WTC11 (cell line): Measurements from ENCODE around the gene PTX4.

ENCODE experiments used
- NR3C1 ChIP-seq: sonication (generic); formaldehyde crosslinking; conservative IDR thresholded peaks from 2 replicates; pipeline ENCODE4 v1.8.1; 2023; ENCODE audit warnings: low read depth, mild to moderate bottlenecking, missing genetic modification reagents
- TF ChIP-seq, protein P1 (sequence below): fragments of 200-600 bp; IDR thresholded peaks from 2 replicates; pipeline ENCODE4 v1.8.0; 2022; ENCODE audit warnings: antibody characterized with exemption

DNA sequence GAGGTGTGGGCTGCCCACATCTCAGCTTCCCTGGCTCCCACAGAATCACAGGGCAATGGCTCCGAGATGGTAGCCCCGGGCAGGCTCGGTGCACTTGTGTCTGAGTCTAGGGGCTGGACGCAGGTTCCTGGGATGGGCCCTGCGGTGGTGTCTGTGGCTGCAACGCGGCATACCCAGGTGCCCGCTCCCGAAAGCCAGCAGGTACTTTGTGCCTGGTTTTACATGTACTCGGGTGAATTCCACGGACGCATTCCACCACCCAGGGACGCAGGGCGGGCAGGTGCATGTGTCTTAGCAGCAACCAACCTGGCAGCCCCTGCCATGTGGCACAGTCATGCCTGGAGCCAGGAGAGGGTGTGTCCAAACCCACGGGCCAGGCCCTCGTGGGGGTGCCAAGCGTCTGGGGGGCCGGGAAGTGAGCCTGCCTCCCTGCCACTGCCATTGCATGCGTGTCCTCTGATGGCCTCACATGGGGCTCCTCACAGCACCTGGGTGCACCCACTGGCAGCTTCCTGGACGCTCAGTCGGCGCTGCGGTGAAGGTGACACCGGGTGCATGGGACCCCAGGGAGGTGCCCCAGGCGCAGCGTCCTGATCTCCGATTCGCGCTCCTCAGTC is 40.3 kb upstream of the PTX4 start:
- TF ChIP-seq NR3C1 (CRISPR knock-in tag), result no peak
- TF ChIP-seq, protein P1, sequence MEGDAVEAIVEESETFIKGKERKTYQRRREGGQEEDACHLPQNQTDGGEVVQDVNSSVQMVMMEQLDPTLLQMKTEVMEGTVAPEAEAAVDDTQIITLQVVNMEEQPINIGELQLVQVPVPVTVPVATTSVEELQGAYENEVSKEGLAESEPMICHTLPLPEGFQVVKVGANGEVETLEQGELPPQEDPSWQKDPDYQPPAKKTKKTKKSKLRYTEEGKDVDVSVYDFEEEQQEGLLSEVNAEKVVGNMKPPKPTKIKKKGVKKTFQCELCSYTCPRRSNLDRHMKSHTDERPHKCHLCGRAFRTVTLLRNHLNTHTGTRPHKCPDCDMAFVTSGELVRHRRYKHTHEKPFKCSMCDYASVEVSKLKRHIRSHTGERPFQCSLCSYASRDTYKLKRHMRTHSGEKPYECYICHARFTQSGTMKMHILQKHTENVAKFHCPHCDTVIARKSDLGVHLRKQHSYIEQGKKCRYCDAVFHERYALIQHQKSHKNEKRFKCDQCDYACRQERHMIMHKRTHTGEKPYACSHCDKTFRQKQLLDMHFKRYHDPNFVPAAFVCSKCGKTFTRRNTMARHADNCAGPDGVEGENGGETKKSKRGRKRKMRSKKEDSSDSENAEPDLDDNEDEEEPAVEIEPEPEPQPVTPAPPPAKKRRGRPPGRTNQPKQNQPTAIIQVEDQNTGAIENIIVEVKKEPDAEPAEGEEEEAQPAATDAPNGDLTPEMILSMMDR, result no peak
